ENCODE results near the gene PELI2.

Gene PELI2

DNA sequence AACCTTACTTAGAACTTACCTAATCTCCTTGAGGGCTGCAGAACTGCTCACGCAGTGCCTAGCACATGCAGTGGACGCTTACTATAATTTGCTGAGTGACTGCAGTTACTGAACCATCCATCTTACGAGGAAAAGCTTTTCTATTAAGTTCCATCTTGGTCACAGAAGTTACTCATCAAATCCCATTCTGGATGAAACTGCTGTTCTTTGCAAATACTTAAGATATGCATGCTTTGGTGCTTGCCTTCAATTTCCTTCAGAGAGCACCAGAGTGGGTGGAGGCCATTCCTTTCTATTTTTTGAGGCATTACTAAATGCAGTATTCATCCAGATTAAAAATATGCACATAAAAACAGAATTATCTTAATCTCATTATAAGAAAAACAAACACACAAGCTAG, 17.7 kb upstream of the PELI2 start:
- no peak for TF ChIP-seq CTCF (IDR thresholded peaks at IDR 0.05; ENCODE audit: low read depth, low read length, missing control alignments)

DNA sequence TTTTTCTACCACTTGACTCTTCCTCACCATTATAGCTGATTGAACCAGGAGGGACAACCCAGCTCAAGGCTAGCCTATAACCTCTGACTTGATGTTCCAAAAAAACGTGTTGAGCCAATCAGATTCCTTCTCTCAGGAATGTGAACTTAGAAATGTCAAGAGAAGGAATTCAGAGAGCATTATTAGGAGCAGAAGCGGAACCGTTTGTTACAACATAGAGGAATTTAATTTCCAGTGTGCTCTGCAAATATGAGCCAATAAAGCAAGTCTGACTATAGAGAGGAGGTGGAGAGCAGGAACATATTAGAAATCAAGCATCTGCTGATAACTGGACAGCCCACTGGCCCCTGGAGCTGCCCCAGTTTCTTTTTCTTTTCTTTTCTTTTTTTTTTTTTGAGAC, 15.3 kb upstream of the PELI2 start:
- H3K4me3 ChIP-seq (ENCODE audit: low read depth, low read length), result no peak overlapping the region
- no peak for TF ChIP-seq CTCF (IDR thresholded peaks at IDR 0.05; ENCODE audit: low read depth, low read length, missing control alignments)
- in situ Hi-C loops (cut with HindIII; ENCODE audit: low sequenced_read_pairs), result no loop called here
- no peak for DNase-seq (ENCODE audit: low read depth)

More for the DNA sequence above, 17.7 kb upstream of the PELI2 start:
- in situ Hi-C loops (cut with HindIII; ENCODE audit: low sequenced_read_pairs), result no loop called here
- no peak for DNase-seq (ENCODE audit: low read depth)
- H3K4me3 ChIP-seq (ENCODE audit: low read depth, low read length), result no peak overlapping the region

- TF ChIP-seq CTCF (IDR thresholded peaks at IDR 0.05; ENCODE audit: low read depth, low read length, missing control alignments), result no peak
These were observed 10.6 kb upstream of the PELI2 start for GRCh38 chr14:56107615-56108014.

DNA sequence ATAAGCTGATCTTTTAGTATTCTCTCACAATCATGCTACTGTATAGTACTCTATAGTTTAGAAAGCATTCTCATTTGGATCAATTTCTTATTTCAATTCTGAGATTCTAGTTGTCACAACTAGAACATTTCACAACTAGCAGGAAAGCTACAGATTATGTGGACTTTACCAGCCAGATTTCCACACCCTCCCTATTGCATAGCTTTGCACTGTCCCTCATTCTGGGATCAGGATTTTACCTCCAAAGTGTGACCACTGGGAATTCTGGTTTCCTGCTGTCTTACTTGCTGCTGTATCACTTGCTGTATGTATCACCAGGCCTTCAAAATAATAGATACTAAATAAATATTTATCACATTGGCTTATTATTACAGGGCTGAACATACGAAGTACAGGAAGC, 10.2 kb upstream of the PELI2 start:
- no peak overlapping the region for H3K4me3 ChIP-seq (ENCODE audit: low read depth, low read length)
- DNase-seq (ENCODE audit: low read depth), result no peak
- in situ Hi-C loops (cut with HindIII; ENCODE audit: low sequenced_read_pairs), result no loop called here
- TF ChIP-seq CTCF (IDR thresholded peaks at IDR 0.05; ENCODE audit: low read depth, low read length, missing control alignments), result no peak

More at GRCh38 chr14:56107615-56108014, 10.6 kb upstream of the PELI2 start:
- DNase-seq (ENCODE audit: low read depth), result no peak
- in situ Hi-C loops (cut with HindIII; ENCODE audit: low sequenced_read_pairs), result no loop called here
- H3K4me3 ChIP-seq (ENCODE audit: low read depth, low read length), result no peak overlapping the region

DNA sequence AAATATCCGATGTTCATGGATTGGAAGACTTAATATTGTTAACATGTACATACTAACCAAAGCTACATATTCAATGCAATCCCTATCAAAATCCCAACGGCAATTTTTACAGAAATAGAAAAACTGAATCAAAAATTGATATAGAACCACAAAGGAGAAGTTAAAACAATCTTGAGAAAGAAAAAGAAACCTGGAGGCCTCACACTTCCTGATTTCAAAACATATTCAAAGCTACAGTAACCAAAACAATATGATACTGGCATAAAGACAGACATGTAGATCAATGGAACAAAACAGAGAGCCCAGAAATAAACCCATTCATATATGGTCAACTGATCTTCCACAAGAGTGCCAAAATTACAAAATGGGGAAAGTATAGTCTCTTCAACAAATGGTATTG, 5.4 kb upstream of the PELI2 start:
- in situ Hi-C loops (cut with HindIII; ENCODE audit: low sequenced_read_pairs), result no loop called here

DNA sequence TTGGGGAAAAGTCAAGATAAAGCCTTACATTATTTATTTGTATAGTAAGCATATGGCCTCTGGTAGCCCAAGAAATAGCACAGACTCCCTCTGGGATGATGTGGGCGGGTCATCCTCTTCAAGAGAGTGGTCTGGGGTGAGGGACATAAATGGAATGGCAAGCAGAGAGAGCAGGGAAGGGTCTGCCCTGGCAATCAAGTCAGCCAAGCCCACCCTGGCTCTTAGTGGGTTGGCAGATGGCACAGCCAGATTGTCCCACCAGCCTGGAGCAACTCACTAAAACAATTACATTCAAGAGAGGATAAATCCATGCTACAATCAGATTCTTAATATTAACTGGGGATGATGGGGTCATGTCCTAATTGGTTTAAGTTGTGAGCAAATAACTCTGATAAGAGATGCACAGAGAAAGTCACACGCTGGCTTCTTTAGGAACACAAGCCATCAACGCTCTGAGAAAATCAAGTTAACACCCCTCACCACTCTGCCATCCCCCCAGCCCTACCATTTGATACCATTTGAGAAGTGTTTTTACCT, 2.8 kb upstream of the PELI2 start:
- DNase-seq (ENCODE audit: low read depth), result no peak
- no peak for TF ChIP-seq CTCF (IDR thresholded peaks at IDR 0.05; ENCODE audit: low read depth, low read length, missing control alignments)
- H3K4me3 ChIP-seq (ENCODE audit: low read depth, low read length), result no peak overlapping the region
- in situ Hi-C loops (cut with HindIII; ENCODE audit: low sequenced_read_pairs), result no loop called here

More for the DNA sequence above, 5.4 kb upstream of the PELI2 start:
- no peak overlapping the region for H3K4me3 ChIP-seq (ENCODE audit: low read depth, low read length)
- no peak for DNase-seq (ENCODE audit: low read depth)
- TF ChIP-seq CTCF (IDR thresholded peaks at IDR 0.05; ENCODE audit: low read depth, low read length, missing control alignments), result no peak
